GM12878 (cell line): ENCODE results near the gene SCN4A. TPM values are rescaled to one million over a fixed set of nuclear protein-coding genes. Genes with fewer than 3 reads are reported as not detected.

ENCODE experiments used
- EP300 ChIP-seq, 2 experiments: fragments of 150-350 bp in 1 of 2; IDR thresholded peaks; 2 replicates each; pipeline ENCODE4 v1.6.1; 2011 to 2012; ENCODE audit warnings: low read depth in 2 of 2, low read length in 2 of 2, borderline replicate concordance in 1 of 2, improper control_type of control experiment in 1 of 2, inconsistent platforms in 1 of 2; ENCODE audit not compliant: control insufficient read depth in 1 of 2
- ESRRA ChIP-seq: IDR thresholded peaks from 2 replicates; pipeline ENCODE4 v1.6.1; 2012; ENCODE audit warnings: mild to moderate bottlenecking, low read length, improper control_type of control experiment
- EZH2 ChIP-seq: IDR thresholded peaks from 2 replicates; pipeline ENCODE4 v1.6.1; 2012; ENCODE audit warnings: low read depth, mild to moderate bottlenecking, control low read depth, inconsistent platforms, low read length, borderline replicate concordance; ENCODE audit not compliant: control insufficient read depth
- MEF2A ChIP-seq: IDR thresholded peaks from 2 replicates; pipeline ENCODE4 v1.6.1; 2011; ENCODE audit warnings: low read depth, mild to moderate bottlenecking, low read length, moderate library complexity; ENCODE audit not compliant: insufficient read depth
- NR2C1 ChIP-seq: fragments of 450-650 bp; IDR thresholded peaks from 2 replicates; pipeline ENCODE4 v1.6.1; 2017; ENCODE audit warnings: antibody characterized with exemption, mild to moderate bottlenecking, moderate library complexity
- NR2C2 ChIP-seq: IDR thresholded peaks from 2 replicates; pipeline ENCODE4 v1.6.1; 2011; ENCODE audit warnings: borderline replicate concordance, low read depth; ENCODE audit not compliant: control insufficient read depth, insufficient read length
- NR2F1 ChIP-seq: fragments of 450-650 bp; conservative IDR thresholded peaks from 2 replicates; pipeline ENCODE4 v1.6.1; 2017; ENCODE audit warnings: mild to moderate bottlenecking
- PAX5 ChIP-seq: IDR thresholded peaks from 2 replicates; pipeline ENCODE4 v1.6.1; 2011; ENCODE audit warnings: low read depth, low read length, borderline replicate concordance
- PAX8 ChIP-seq: fragments of 450-650 bp; IDR thresholded peaks from 2 replicates; pipeline ENCODE4 v1.6.1; 2017; ENCODE audit warnings: mild to moderate bottlenecking, moderate library complexity
- POLR2A ChIP-seq: IDR thresholded peaks from 2 replicates; pipeline ENCODE4 v1.6.1; 2011; ENCODE audit warnings: low read depth, mild to moderate bottlenecking, low read length
- RELB ChIP-seq: fragments of 450-650 bp; IDR thresholded peaks from 2 replicates; pipeline ENCODE4 v1.6.1; 2017; ENCODE audit warnings: low read depth, mild to moderate bottlenecking, moderate library complexity
- RFX5 ChIP-seq: IDR thresholded peaks from 2 replicates; pipeline ENCODE4 v1.6.1; 2011; ENCODE audit warnings: low read depth, low read length, improper control_type of control experiment
- SRF ChIP-seq, 2 experiments: IDR thresholded peaks; 2 replicates each; pipeline ENCODE4 v1.6.1; 2011; ENCODE audit warnings: low read depth in 2 of 2, low read length in 2 of 2, mild to moderate bottlenecking in 1 of 2, moderate library complexity in 1 of 2
- SUZ12 ChIP-seq: fragments of 200-600 bp; sonication (generic); IDR thresholded peaks from one replicate; pipeline ENCODE4 v1.6.1; 2018; ENCODE audit warnings: antibody characterized with exemption, mild to moderate bottlenecking; ENCODE audit not compliant: unreplicated experiment
- YBX1 ChIP-seq: fragments of 450-650 bp; IDR thresholded peaks from 2 replicates; pipeline ENCODE4 v1.6.1; 2016; ENCODE audit warnings: antibody characterized with exemption
- ZBED1 ChIP-seq: IDR thresholded peaks from 2 replicates; pipeline ENCODE4 v1.6.1; 2016; ENCODE audit warnings: borderline replicate concordance
- ZNF207 ChIP-seq: fragments of 450-650 bp; IDR thresholded peaks from 2 replicates; pipeline ENCODE4 v1.6.1; 2014; ENCODE audit warnings: antibody characterized with exemption, mild to moderate bottlenecking, borderline replicate concordance
- ZNF622 ChIP-seq: fragments of 450-650 bp; IDR thresholded peaks from 2 replicates; pipeline ENCODE4 v1.6.1; 2017; ENCODE audit warnings: mild to moderate bottlenecking, inconsistent platforms
- ZNF687 ChIP-seq: fragments of 450-650 bp; IDR thresholded peaks from 2 replicates; pipeline ENCODE4 v1.6.1; 2017; ENCODE audit warnings: mild to moderate bottlenecking, moderate library complexity
- ZSCAN29 ChIP-seq: fragments of 450-650 bp; IDR thresholded peaks from 2 replicates; pipeline ENCODE4 v1.6.1; 2017; ENCODE audit warnings: mild to moderate bottlenecking, moderate library complexity
- polyA plus RNA-seq, 11 experiments: library from polyadenylated mRNA; depleted of rRNA in 4 of 11; unstranded in 6 of 11; stranded (reverse) in 5 of 11; fragments of >200 nt; fragmentation: Nextera tagmentation in 4 of 11; fragmentation: Illumina TruSeq in 1 of 11; extraction: Ambion mirVana in 4 of 11; extraction: Trizol in 1 of 11; gene quantifications; 1 replicate in 1 of 11; 2 replicates in 10 of 11; pipeline versions ENCODE4 v1.2.1 to v1.2.3, GENCODE V29; 2011 to 2016; ENCODE audit warnings: inconsistent platforms in 2 of 11, missing spikeins in 2 of 11, low read depth in 1 of 11
- total RNA-seq, 4 experiments: library from RNA; depleted of rRNA in 3 of 4; stranded (reverse); fragments of >200 nt in 3 of 4; fragmentation: Illumina TruSeq in 1 of 4; extraction: Trizol in 1 of 4; gene quantifications; 2 replicates each; pipeline versions ENCODE4 v1.2.1 to v1.2.3, GENCODE V29; 2013 to 2021
- TF ChIP-seq, protein P1 (sequence below): fragments of 450-650 bp; conservative IDR thresholded peaks from 2 replicates; pipeline ENCODE4 v1.6.1; 2017; ENCODE audit warnings: mild to moderate bottlenecking, moderate library complexity
- TF ChIP-seq, protein P2 (sequence below): fragments of 450-650 bp; IDR thresholded peaks from 2 replicates; pipeline ENCODE4 v1.6.1; 2017; ENCODE audit warnings: mild to moderate bottlenecking, low read depth, inconsistent platforms; ENCODE audit not compliant: poor library complexity, severe bottlenecking

Gene SCN4A
- total and polyA plus RNA-seq, 10 of the 15 experiments (the other 5 are each of a cell fraction or from before 2014, with no cell fraction given): under 0.01 to 0.15 (median 0.07) TPM; not detected in 4

GRCh38 chr17:63954402-63955063 lies 18.2 kb downstream of the SCN4A start (continued):
- TF ChIP-seq ZNF687: no peak
- TF ChIP-seq ZNF207: no peak
- TF ChIP-seq SRF (IDR thresholded peaks at IDR 0.05; ENCODE audit: low read depth in 2 of 2, low read length in 2 of 2): no peak
- TF ChIP-seq RELB: no peak
- TF ChIP-seq POLR2A: no peak
- no peak for TF ChIP-seq NR2C2
- no peak for TF ChIP-seq YBX1
- TF ChIP-seq NR2C1: no peak
- no peak for TF ChIP-seq RFX5
- TF ChIP-seq ZSCAN29: no peak
- TF ChIP-seq NR2F1: peak; percentile 55
- TF ChIP-seq PAX5: no peak
- TF ChIP-seq ZNF622: no peak
- no peak for TF ChIP-seq SUZ12
- TF ChIP-seq EZH2: no peak
- no peak for TF ChIP-seq ESRRA
- no peak for TF ChIP-seq EP300 (IDR thresholded peaks at IDR 0.05; ENCODE audit: borderline replicate concordance in 1 of 2, control insufficient read depth in 1 of 2, low read depth in 2 of 2, low read length in 2 of 2)
- TF ChIP-seq, protein P1, sequence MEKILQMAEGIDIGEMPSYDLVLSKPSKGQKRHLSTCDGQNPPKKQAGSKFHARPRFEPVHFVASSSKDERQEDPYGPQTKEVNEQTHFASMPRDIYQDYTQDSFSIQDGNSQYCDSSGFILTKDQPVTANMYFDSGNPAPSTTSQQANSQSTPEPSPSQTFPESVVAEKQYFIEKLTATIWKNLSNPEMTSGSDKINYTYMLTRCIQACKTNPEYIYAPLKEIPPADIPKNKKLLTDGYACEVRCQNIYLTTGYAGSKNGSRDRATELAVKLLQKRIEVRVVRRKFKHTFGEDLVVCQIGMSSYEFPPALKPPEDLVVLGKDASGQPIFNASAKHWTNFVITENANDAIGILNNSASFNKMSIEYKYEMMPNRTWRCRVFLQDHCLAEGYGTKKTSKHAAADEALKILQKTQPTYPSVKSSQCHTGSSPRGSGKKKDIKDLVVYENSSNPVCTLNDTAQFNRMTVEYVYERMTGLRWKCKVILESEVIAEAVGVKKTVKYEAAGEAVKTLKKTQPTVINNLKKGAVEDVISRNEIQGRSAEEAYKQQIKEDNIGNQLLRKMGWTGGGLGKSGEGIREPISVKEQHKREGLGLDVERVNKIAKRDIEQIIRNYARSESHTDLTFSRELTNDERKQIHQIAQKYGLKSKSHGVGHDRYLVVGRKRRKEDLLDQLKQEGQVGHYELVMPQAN: no peak
- TF ChIP-seq, protein P2, sequence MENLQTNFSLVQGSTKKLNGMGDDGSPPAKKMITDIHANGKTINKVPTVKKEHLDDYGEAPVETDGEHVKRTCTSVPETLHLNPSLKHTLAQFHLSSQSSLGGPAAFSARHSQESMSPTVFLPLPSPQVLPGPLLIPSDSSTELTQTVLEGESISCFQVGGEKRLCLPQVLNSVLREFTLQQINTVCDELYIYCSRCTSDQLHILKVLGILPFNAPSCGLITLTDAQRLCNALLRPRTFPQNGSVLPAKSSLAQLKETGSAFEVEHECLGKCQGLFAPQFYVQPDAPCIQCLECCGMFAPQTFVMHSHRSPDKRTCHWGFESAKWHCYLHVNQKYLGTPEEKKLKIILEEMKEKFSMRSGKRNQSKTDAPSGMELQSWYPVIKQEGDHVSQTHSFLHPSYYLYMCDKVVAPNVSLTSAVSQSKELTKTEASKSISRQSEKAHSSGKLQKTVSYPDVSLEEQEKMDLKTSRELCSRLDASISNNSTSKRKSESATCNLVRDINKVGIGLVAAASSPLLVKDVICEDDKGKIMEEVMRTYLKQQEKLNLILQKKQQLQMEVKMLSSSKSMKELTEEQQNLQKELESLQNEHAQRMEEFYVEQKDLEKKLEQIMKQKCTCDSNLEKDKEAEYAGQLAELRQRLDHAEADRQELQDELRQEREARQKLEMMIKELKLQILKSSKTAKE: no peak
- no peak for TF ChIP-seq ZBED1
- TF ChIP-seq MEF2A: 0 out of 2 replicates have a peak, but pooled peaks have one; percentile 16
- TF ChIP-seq PAX8: no peak
